Neural cell (in vitro differentiated cells): Measurements from ENCODE around the gene CTR9. TPM values are rescaled to one million over a fixed set of nuclear protein-coding genes. Genes with fewer than 3 reads are reported as not detected.

Experiments
- H2AFZ ChIP-seq: fragments of 200-600, 300-800 bp; sonication (generic), shearing (Covaris generic); 2 replicates; pipeline ENCODE4 v1.6.0; 2014; ENCODE audit warnings: low read depth, mild to moderate bottlenecking, antibody characterized with exemption, low read length, moderate library complexity
- H3F3A ChIP-seq: fragments of 200-600 bp; shearing (Covaris generic); 2 replicates; pipeline ENCODE4 v1.6.1; 2016; ENCODE audit warnings: mild to moderate bottlenecking, moderate library complexity, mixed read lengths, antibody characterized with exemption, low read length; ENCODE audit not compliant: insufficient read depth, poor library complexity, severe bottlenecking
- H3K27ac ChIP-seq: fragments of 200-600, 300-800 bp; sonication (generic), shearing (Covaris generic); 2 replicates; pipeline ENCODE4 v1.5.1; 2014; ENCODE audit warnings: mild to moderate bottlenecking, low read length, moderate library complexity
- H3K27me3 ChIP-seq: fragments of 300-800, 200-600 bp; sonication (generic), shearing (Covaris generic); 2 replicates; pipeline ENCODE4 v1.6.0; 2014; ENCODE audit warnings: mild to moderate bottlenecking, low read depth, low read length, moderate library complexity; ENCODE audit not compliant: insufficient read depth
- H3K36me3 ChIP-seq: fragments of 300-800, 200-600 bp; sonication (generic), shearing (Covaris generic); 2 replicates; pipeline ENCODE4 v1.5.1; 2014; ENCODE audit warnings: mild to moderate bottlenecking, antibody characterized with exemption, low read length, moderate library complexity; ENCODE audit not compliant: insufficient read depth
- H3K4me2 ChIP-seq: fragments of 300-800, 200-600 bp; sonication (generic), shearing (Covaris generic); 2 replicates; pipeline ENCODE4 v1.6.0; 2014; ENCODE audit warnings: mild to moderate bottlenecking, low read length
- H3K4me3 ChIP-seq: fragments of 300-800, 200-600 bp; sonication (generic), shearing (Covaris generic); 2 replicates; pipeline ENCODE4 v1.5.1; 2014; ENCODE audit warnings: mild to moderate bottlenecking, low read length, moderate library complexity
- H3K79me2 ChIP-seq: fragments of 200-600 bp; shearing (Covaris generic); replicated peaks from 2 replicates; pipeline ENCODE4 v1.6.0; 2014; ENCODE audit warnings: mild to moderate bottlenecking, low read length, moderate library complexity; ENCODE audit not compliant: insufficient read depth
- H3K9ac ChIP-seq: fragments of 300-800, 200-600 bp; sonication (generic), shearing (Covaris generic); 2 replicates; pipeline ENCODE4 v1.6.1; 2016; ENCODE audit warnings: mild to moderate bottlenecking, low read length, mixed read lengths
- H3K9me2 ChIP-seq: fragments of 200-600 bp; shearing (Covaris generic); 2 replicates; pipeline ENCODE4 v1.6.1; 2016; ENCODE audit warnings: mild to moderate bottlenecking, low read length, mixed read lengths; ENCODE audit not compliant: insufficient read depth
- H3K9me3 ChIP-seq: fragments of 200-600, 300-800 bp; sonication (generic), shearing (Covaris generic); 2 replicates; pipeline ENCODE4 v1.6.1; 2016; ENCODE audit warnings: mild to moderate bottlenecking, mixed run types, low read length, moderate library complexity, mixed read lengths
- H4K20me1 ChIP-seq: fragments of 200-600 bp; shearing (Covaris generic); 2 replicates; pipeline ENCODE4 v1.6.1; 2016; ENCODE audit warnings: mild to moderate bottlenecking, mixed run types; ENCODE audit not compliant: insufficient read depth
- CTCF ChIP-seq: fragments of 450-650 bp; IDR thresholded peaks from 2 replicates; pipeline ENCODE4 v1.5.1; 2014; ENCODE audit warnings: antibody characterized with exemption, mild to moderate bottlenecking, moderate library complexity; ENCODE audit not compliant: poor library complexity, severe bottlenecking
- EP300 ChIP-seq: fragments of 450-650 bp; conservative IDR thresholded peaks from 2 replicates; pipeline ENCODE4 v1.6.1; 2014; ENCODE audit warnings: antibody characterized with exemption, mild to moderate bottlenecking, moderate library complexity; ENCODE audit not compliant: poor library complexity, severe bottlenecking
- EZH2 ChIP-seq: fragments of 200-600, 300-800 bp; shearing (Covaris generic), sonication (generic); IDR thresholded peaks from 2 replicates; pipeline ENCODE4 v1.6.1; 2014; ENCODE audit warnings: antibody characterized with exemption, low read length, borderline replicate concordance, mild to moderate bottlenecking; ENCODE audit not compliant: insufficient read depth, poor library complexity, severe bottlenecking
- MXI1 ChIP-seq: fragments of 450-650 bp; conservative IDR thresholded peaks from 2 replicates; pipeline ENCODE4 v1.6.1; 2014; ENCODE audit warnings: antibody characterized with exemption, mild to moderate bottlenecking; ENCODE audit not compliant: poor library complexity, severe bottlenecking
- POLR2AphosphoS5 ChIP-seq: IDR thresholded peaks from 2 replicates; pipeline ENCODE4 v1.6.1; 2012
- RAD21 ChIP-seq: fragments of 450-650 bp; conservative IDR thresholded peaks from 2 replicates; pipeline ENCODE4 v1.6.1; 2014; ENCODE audit warnings: antibody characterized with exemption, mild to moderate bottlenecking, moderate library complexity
- REST ChIP-seq: IDR thresholded peaks from 2 replicates; pipeline ENCODE4 v1.6.1; 2012; ENCODE audit warnings: borderline replicate concordance
- TAF1 ChIP-seq: IDR thresholded peaks from 2 replicates; pipeline ENCODE4 v1.6.1; 2012; ENCODE audit warnings: low read depth
- polyA plus RNA-seq: library from polyadenylated mRNA; depleted of rRNA; stranded (reverse); fragments of >200 nt; gene quantifications from 2 replicates; pipeline ENCODE4 v1.2.3, GENCODE V29; 2014

CTR9 gene
- polyA plus RNA-seq, 1 donor from 2014 or later, result 24.1 TPM

GRCh38 chr11:10808235-10808552 is 57.1 kb downstream of the CTR9 start:
- Histone ChIP-seq H3K9ac (peak overlapping the region; percentile 100), H3K79me2 (peaks cover 71% of the 10 kb centered on the region), H3F3A (peaks cover 28% of the 10 kb centered on the region), H3K9me3 (no peaks in the 10 kb centered on the region), H3K4me2 (no peak overlapping the region), H3K36me3 (peaks cover 27% of the 10 kb centered on the region), H3K4me3 (peak overlapping the region; percentile 97), H2AFZ (peak overlapping the region; percentile 68), H4K20me1 (peaks cover 4% of the 10 kb centered on the region), H3K27ac (peak overlapping the region; percentile 100), H3K27me3 (no peaks in the 10 kb centered on the region), H3K9me2 (no peaks in the 10 kb centered on the region)
- TF ChIP-seq REST (peak; percentile 79), EZH2 (no peak)

GRCh38 chr11:10808553-10809372 is 57.7 kb downstream of the CTR9 start, which contains the start of gene EIF4G2:
EIF4G2 (minus strand) TSS chr11:10808926.
- TF ChIP-seq POLR2AphosphoS5 (peak; percentile 98), EZH2 (no peak), TAF1 (peak; percentile 65), RAD21 (peak; percentile 25), CTCF (no peak), EP300 (peak; percentile 41), REST (peak; percentile 95), MXI1 (peak; percentile 77)
- Histone ChIP-seq H3K9me3 (no peaks in the 10 kb centered on the region), H3K4me3 (peak within 1 kb of the TSS; percentile 97), H3K9ac (peak within 1 kb of the TSS; percentile 100), H3K36me3 (peaks cover 27% of the 10 kb centered on the region), H3K27me3 (no peaks in the 10 kb centered on the region), H3K4me2 (peak within 1 kb of the TSS; percentile 88), H3K27ac (peak within 1 kb of the TSS; percentile 100), H2AFZ (peak within 1 kb of the TSS; percentile 88), H3K9me2 (no peaks in the 10 kb centered on the region), H3F3A (peaks cover 24% of the 10 kb centered on the region), H4K20me1 (peaks cover 4% of the 10 kb centered on the region), H3K79me2 (peaks cover 65% of the 10 kb centered on the region)
